Measurements from ENCODE around the gene ZBTB20.

ZBTB20 gene

DNA sequence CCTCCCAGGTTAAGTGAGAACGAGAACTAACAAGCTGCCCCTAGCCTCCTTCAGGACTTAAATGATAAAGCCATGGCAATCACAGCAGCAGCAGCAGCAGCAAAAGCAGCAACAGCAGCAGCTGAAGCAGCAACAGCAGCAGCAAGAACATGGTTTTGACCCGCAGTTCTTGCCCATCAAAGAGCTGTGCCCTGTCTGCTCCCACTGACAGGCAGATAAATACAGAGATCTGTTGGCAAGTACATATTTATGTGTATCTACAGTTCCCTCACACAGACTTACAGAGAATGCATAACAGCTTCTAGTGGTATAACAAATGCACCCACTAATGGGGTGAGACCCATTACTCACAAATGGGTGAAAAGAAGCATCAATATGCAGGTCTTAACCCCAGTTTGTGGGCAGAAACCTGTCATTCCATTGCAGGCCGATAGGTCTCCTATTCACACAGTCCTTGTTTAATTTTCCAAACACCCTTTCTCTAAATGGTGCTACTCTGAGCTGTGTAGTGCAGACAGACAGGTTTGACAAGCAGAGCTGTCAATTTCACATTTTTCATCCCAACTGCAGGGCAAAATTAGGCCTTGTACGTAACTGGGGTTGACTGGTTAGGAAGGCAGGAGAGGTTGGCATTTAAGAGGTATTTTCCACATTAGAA, 537.0 kb downstream of the ZBTB20 start:
- no peak for DNase-seq

- DNase-seq: no peak
Measured at GRCh38 chr3:114608293-114608692, 538.8 kb downstream of the ZBTB20 start.

GRCh38 chr3:114606336-114606735, 540.8 kb downstream of the ZBTB20 start:
- DNase-seq: no peak

DNA sequence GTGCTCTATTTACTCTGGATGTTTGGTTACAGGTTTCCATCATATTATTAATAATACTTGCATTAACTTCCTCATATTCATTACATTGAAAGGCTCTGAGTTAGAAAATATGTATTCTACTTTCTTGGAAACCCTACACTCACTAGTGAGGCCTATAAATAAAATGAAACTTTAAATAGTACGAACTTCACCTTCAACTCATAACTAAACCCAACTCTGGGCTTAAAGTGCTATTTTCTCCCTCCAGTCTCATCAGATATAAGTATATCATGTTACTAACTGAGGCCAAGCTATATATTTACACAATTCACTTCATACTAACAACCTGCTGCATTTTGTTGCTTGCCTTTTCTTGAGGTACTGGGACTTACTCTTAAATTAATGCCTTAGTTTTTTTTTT, 546.5 kb downstream of the ZBTB20 start:
- no peak for DNase-seq

- DNase-seq: no peak
Measured at GRCh38 chr3:114597871-114598270, 549.2 kb downstream of the ZBTB20 start.

DNA sequence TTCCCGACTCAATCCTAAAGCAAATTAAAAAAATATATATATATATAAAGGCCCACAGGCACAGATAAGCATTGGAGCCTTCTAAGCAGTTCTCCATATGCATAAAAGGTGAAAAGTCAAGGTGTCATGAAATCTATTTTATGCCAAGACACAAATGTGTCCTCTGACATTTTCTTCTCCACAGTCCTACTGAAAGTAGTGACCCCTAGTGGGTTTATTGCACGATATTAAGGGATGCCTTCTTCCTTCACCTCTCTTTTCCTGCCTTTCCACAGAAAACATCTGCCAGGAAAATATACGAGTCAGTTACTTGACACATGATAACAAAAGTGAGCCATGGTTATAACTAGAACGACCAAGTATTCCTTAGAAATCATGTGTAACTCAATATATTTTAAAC, 550.1 kb downstream of the ZBTB20 start:
- no peak for DNase-seq

- no peak for DNase-seq
Measured at GRCh38 chr3:114596147-114596546, 550.9 kb downstream of the ZBTB20 start.

DNA sequence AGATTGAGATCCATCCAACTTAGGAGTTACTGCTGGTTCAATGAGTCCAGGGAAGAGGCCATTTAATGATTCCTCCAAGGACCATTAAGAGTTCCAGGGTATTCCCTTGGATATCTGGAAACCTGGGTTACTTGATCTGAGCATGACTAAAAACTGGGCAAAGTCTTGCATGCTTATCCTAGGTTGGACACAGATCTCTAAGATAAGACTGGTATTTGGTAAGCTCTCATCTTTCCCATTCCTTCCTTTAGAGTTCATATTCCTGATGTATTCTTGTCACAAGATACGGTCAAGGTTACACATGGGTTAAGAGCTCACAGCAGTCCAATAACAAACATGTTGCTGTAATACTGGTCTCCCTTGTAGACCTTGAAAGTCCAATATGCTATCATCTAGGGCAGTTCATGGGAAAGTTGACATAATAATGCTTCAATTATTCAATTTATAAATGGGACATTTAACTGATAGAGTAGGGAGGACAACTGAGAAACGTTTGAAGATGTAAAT, 551.5 kb downstream of the ZBTB20 start:
- DNase-seq: no peak

DNA sequence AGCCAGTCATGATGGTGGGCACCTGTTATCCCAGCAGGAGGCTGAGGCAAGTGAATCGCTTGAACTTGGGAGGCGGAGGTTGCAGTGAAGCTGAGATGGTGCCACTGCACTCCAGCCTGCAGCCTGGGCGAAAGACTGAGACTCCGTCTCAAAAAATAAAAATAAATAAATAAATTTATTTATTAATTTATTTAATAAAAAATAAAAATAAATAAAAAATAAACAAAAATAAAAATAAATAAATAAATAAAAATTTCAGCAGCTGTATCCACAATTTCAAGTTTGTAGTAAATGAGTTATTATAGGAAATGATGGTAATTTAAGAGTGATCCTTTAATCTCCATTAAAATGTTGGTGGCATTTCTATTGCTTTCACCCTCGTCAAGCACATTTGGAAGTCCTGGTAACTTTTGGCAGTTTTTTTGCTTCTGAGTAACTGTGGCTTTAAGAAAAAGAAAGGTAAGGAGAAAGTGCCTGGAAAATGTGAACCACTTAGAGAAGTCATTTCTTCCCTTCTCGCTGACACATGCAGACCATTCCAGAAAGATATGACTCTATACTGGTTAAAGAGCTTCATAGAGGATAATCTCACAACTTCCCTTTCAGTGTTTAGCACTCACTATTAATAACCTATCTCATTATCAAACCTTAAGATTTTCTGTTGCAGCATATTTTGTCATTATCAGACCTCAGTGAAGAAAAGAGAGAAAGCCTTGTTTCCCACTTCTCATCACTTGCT, 556.6 kb downstream of the ZBTB20 start:
- DNase-seq: no peak

DNA sequence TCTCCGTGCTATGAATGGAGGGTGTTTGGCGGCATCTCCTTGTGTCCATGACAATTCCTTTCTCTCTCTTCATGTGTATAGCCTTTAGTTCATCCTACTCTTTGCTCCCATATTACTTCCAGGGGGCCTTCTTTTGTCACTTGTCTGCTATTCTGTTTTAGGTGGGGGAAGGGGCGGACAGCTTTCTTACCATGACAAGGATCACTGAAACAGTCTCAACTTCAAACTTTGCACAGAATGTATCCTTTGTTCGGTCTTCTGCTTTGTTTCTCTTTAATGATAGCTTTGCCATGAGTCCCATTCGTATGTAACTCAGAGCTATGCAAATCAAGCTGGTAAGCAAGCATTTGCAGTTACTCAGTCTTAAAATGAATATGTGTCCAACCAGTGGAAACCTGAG, 559.1 kb downstream of the ZBTB20 start:
- DNase-seq: no peak

DNA sequence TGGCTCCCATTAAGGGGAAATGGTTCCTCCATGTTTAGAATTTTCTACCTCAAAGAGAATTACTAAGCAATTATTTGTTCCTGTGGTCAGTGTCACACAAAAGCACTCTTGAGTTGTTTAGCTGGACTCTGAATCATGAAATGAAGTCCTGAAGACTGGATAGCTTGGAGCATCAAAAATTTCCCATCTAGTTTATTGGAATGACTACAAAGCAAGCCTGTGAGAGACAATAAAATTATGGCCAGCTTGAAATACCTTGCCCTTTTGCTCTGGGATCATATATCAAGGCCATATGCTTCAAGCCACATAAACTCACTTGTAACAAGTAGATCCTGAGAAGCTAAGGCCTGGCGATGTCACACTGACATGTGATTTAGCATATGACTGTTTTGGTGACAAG, 561.0 kb downstream of the ZBTB20 start:
- DNase-seq: no peak

DNA sequence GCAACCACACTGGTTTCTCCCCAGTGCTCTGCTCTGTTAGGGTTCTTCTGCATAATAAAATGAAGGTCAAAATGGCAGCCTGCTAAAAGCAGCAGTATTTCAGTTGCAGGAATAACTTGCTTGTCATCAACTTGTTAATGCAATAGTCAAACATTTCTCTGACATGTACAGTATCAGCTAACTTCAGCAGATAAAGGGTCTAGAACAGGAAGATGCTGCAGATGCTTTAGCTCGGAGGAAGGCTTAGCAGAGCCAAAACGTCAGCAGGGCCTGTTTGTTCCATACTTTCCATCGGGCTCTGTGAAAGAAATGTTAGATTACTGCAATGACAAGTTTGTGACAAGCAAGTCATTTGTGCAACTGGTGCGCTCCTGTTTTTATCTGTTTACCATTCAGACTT, 561.4 kb downstream of the ZBTB20 start:
- no peak for DNase-seq

DNA sequence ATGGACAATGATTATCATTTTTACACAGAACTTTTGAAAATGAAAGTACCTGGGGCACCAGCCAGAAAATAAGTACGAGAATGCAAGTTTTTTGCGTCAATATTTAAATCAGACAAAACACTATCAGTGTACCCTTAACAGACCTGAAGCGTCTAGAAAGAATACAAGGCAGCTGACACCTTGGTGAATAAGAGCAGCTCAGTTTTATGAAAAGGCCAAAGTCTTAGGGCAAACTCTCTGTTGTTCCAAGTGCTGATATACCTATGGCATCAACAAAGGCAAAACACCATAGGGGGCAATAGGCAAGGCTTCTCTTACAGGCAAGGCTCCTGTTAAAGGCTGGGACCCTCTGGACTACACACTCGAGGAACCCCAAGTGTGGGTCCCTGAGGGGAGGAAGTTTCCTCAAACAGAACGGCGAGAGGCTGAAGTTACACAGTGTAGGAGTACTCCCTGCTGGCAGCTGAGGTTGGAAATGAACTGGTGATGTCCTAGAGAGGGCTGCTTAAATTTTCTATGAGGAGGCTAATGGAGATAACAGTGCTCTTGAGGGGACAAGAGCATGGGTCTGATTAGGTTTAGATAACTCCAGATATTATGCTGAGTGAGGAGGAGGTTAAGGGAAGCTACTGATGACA, 562.2 kb downstream of the ZBTB20 start:
- no peak for DNase-seq

DNA sequence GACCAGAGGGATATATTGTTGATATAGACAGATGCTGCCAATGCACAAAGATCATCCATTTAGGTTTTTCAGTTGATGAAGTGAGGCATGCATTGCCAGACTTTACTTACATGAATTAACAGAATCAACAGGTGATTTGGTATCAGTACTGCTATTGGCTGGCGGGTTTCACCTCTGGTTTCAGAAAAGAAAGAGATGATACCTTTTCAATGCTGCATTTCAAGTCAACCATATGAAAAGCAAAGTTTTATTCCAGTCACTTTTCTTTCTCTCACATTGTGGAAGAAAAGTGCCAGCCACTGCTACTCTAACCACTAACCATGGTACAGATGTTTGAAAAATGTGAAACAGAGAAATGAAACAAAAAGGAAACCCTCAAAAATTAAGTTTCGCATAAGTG, 564.2 kb downstream of the ZBTB20 start:
- no peak for DNase-seq

DNA sequence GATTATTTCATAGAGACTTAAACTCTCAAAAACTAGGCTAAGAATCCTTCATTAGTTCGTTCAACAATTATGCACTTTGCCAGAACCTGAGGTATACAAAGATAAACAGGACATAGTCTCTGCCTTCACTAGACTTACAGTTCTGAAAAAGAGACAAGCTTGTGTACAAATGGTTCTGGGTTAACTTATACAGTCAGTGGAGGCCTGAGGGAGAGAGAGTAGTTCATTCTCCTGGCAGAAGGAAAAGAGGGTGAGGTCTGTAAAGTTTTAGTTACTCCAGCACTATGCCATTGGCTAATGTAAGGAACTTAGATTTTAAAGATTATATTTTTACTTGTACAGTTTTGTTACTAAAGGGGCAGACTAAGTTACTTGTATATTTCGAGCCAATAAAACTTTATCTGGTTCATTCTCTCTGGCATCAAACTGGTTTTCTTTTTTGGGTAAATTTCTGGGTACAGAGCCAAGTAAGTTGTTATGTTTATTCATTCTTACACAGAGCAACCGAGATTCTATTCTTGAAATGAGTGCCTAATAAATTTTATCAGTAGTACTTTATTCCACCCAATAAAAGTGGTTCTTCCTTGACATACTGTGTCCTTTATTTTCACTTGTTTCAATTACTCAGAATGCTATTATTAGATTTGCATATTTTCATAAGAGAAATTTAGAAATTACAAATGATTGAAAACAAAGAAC, 574.6 kb downstream of the ZBTB20 start:
- no peak for DNase-seq

DNA sequence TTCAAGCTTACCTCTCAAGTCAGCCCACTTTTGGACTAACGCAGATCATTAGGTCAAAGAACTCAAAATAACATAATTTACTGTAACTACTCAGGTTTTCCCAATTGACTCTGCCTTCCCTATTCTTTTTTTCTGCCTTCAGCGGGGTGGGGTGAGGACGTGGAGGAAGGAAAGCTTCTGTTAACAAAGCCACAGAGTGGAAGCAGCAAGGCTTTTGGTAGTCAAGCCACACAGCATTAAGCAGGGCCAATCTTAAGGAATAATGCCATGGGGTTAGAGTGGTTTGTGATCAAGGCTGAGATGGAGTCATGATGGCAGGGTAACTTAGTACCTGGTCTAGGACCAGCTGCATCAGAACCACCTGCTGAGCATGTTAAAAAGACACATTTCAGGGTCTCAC, 575.7 kb downstream of the ZBTB20 start:
- DNase-seq: no peak

DNA sequence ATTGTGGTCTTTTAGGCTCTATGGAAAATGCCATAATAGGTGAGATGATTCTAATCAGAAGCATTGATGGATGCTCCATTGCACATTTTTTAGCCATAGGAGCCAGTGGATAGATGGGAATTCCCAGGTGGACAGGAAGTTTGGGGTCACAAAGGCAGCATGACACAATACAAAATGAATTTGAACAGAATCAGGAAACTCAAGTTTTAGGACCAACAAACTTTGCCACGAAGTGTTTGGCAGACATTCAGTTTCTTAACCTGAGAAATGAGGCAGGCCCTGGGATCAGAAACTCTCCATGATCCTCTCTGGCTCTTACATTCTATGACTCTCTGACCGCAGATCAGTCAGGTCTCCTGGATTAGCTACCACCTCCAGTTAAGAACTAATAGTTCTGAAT, 577.9 kb downstream of the ZBTB20 start:
- no peak for DNase-seq

- DNase-seq: no peak
Measured at GRCh38 chr3:114567771-114568170, 579.3 kb downstream of the ZBTB20 start.

DNA sequence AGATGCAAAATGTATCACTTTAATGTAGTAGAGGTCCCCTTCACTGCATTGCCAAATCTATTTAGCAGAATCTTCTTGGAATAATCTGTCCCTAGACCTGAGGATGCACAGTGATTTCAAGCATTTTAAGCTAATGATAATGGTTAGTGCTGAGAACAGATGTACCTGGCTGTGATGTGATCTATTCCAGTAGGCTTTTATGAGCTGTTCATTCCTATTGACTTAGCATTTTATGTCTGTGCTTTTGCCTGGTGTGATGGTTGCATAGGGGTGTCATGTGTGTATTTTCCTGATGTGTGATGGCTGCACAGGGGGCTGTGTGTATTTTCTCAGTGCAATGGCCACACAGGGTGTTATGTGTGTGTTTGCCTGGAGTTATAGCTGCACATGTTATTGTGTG, 580.3 kb downstream of the ZBTB20 start:
- DNase-seq: no peak

DNA sequence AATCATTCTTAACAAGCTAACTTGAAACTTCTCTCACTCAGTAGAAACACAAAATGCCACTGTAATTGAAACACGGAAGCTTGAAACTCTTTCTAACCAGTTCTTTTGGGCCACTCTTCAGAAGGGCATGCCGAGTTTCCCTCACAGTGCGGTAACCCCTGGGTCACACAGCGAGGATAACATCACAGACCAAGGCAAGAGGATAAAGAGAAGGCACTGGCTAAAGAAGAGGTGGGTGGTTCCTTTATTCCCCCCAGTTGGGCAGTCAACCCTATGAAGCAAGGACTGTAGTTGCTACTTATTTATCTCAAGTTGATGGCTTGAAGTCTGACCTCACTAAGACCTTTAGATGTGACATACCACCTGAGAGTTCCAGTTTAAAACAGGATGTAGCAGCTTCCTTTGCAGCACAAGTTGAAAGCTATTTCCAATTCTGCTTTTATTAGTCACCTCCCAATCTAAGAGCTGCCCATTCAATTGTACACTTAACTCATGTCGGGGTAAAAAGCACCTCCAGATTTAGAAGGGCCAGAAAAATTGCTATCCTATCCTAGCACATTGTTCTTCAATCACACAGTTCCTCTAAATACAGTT, 580.8 kb downstream of the ZBTB20 start:
- DNase-seq: no peak

GRCh38 chr3:114565216-114565615, 581.9 kb downstream of the ZBTB20 start:
- DNase-seq: no peak

DNA sequence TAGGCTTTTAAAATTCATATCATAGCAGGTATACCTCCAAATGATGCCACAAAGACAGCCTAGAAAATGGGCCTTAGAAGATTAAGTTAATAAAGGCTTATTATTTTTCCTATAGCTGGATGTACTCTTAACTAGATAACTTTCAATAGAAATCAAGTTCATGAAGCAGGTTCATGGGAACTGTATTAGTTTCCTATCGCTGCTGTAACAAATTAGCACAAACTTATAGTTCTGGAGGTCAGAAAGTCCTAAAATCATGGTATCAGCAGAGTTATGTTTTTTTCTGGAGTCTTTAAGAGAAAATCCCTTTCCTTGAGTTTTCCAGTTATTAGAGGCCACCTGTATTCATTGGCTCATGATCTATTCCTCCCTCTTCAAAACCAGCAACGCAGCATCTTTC, 583.4 kb downstream of the ZBTB20 start:
- no peak for DNase-seq

DNA sequence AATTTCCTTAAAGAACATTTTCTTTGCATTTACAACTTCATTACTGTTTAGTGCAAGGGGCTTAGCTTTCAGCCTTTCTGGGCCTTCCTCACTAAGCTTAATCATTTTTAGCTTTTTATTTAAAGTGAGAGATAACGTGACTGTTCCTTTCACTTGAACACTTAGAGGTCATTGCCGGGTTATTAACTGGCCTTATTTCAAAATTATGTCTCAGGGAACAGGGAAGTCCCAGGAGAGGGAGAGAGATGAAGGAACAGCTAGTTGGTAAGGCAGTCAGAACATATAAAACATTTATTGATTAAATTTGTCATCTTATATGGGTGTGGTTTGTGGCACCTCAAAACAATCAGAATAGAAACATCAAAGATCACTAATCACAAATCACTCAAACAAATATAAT, 584.5 kb downstream of the ZBTB20 start:
- DNase-seq: no peak
